IMR-90 (cell line): Measurements from ENCODE around the gene FHAD1. TPM values are rescaled to one million over a fixed set of nuclear protein-coding genes. Genes with fewer than 3 reads are reported as not detected.

Experiments
- ATAC-seq: fragments of 200-7000 bp; cut with Tn5 transposase; 2 replicates; pipeline ENCODE4 v1.9.1; 2020; ENCODE audit warnings: low read depth, mild to moderate bottlenecking, moderate library complexity
- BruUV-seq: library from RNA; stranded (reverse); fragments of 400-500 nt; replicated peaks from 2 replicates; lab custom pipeline; 2021; lab: Mats Ljungman, UMichigan
- CTCF ChIA-PET: fragments of 300-600 bp; formaldehyde crosslinking; extraction: SDS; loops from one replicate; lab custom pipeline; 2021; ENCODE audit warnings: antibody characterized with exemption; lab: Yijun Ruan, JAX
- POLR2A ChIA-PET: fragments of 300-600 bp; sonication (Branson Sonifier 250); formaldehyde crosslinking; loops from one replicate; lab custom pipeline; 2022; ENCODE audit warnings: antibody characterized with exemption; ENCODE audit not compliant: unreplicated experiment; lab: Charles Lee
- DNase-seq: peaks from one replicate; pipeline ENCODE4 v3.0.0; 2013
- H2AFZ ChIP-seq: replicated peaks from 2 replicates; pipeline ENCODE3; 2013; ENCODE audit warnings: low read length, mild to moderate bottlenecking; ENCODE audit not compliant: poor library complexity
- H2AK5ac ChIP-seq: 2 replicates; pipeline ENCODE4 v1.6.1; 2013; ENCODE audit warnings: low read depth, low read length, inconsistent platforms
- H2AK9ac ChIP-seq: replicated peaks from 2 replicates; pipeline ENCODE3; 2013; ENCODE audit warnings: mild to moderate bottlenecking, low read depth, low read length, moderate library complexity; ENCODE audit not compliant: poor library complexity
- H2BK120ac ChIP-seq: 2 replicates; pipeline ENCODE4 v1.6.1; 2013; ENCODE audit warnings: low read depth, low read length, inconsistent platforms
- H2BK15ac ChIP-seq: 3 replicates; pipeline ENCODE4 v1.6.1; 2013; ENCODE audit warnings: low read depth, low read length, inconsistent platforms
- H2BK20ac ChIP-seq: 2 replicates; pipeline ENCODE4 v1.6.1; 2013; ENCODE audit warnings: low read depth, mild to moderate bottlenecking, inconsistent platforms, low read length, moderate library complexity
- H2BK5ac ChIP-seq: 2 replicates; pipeline ENCODE4 v1.6.1; 2013; ENCODE audit warnings: mild to moderate bottlenecking, low read depth, low read length, inconsistent platforms; ENCODE audit not compliant: poor library complexity, severe bottlenecking
- H3K14ac ChIP-seq: replicated peaks from 2 replicates; pipeline ENCODE4 v1.6.1; 2013; ENCODE audit warnings: low read depth, low read length, inconsistent platforms
- H3K18ac ChIP-seq: 2 replicates; pipeline ENCODE4 v1.6.1; 2013; ENCODE audit warnings: low read depth, low read length, control low read depth
- H3K23ac ChIP-seq: 2 replicates; pipeline ENCODE4 v1.6.1; 2013; ENCODE audit warnings: low read depth, low read length, inconsistent platforms
- H3K27ac ChIP-seq: 2 replicates; pipeline ENCODE4 v1.5.1; 2013; ENCODE audit warnings: mild to moderate bottlenecking, control low read depth, low read length; ENCODE audit not compliant: insufficient read depth
- H3K27me3 ChIP-seq: 2 replicates; pipeline ENCODE4 v1.6.1; 2013; ENCODE audit warnings: low read length; ENCODE audit not compliant: control insufficient read depth, insufficient read depth
- H3K36me3 ChIP-seq: 2 replicates; pipeline ENCODE4 v1.6.1; 2013; ENCODE audit warnings: low read length, mixed read lengths; ENCODE audit not compliant: control insufficient read depth, insufficient read depth
- H3K4ac ChIP-seq: 2 replicates; pipeline ENCODE4 v1.6.1; 2013; ENCODE audit warnings: low read depth, low read length, inconsistent platforms
- H3K4me1 ChIP-seq: 2 replicates; pipeline ENCODE4 v1.6.1; 2013; ENCODE audit warnings: low read length, mixed read lengths; ENCODE audit not compliant: control insufficient read depth, insufficient read depth
- H3K4me2 ChIP-seq: 2 replicates; pipeline ENCODE4 v1.6.1; 2013; ENCODE audit warnings: low read depth, mild to moderate bottlenecking, control low read depth, low read length, moderate library complexity
- H3K4me3 ChIP-seq: 2 replicates; pipeline ENCODE4 v1.5.1; 2013; ENCODE audit warnings: low read depth, mild to moderate bottlenecking, control low read depth, low read length, moderate library complexity; ENCODE audit not compliant: insufficient read depth
- H3K56ac ChIP-seq: 2 replicates; pipeline ENCODE4 v1.6.1; 2013; ENCODE audit warnings: low read length, inconsistent platforms; ENCODE audit not compliant: insufficient read depth; ENCODE audit errors: extremely low read depth
- H3K79me1 ChIP-seq, 2 experiments: 2 replicates each; pipeline ENCODE4 v1.6.1; 2013; ENCODE audit warnings: low read length in 2 of 2, inconsistent platforms in 1 of 2, low read depth in 1 of 2
- H3K9ac ChIP-seq: 2 replicates; pipeline ENCODE4 v1.6.1; 2013; ENCODE audit warnings: low read depth, low read length, control low read depth
- H3K9me1 ChIP-seq: 2 replicates; pipeline ENCODE4 v1.6.1; 2013; ENCODE audit warnings: low read length, inconsistent platforms; ENCODE audit not compliant: insufficient read depth
- H3K9me3 ChIP-seq: 2 replicates; pipeline ENCODE4 v1.6.1; 2013; ENCODE audit warnings: low read length; ENCODE audit not compliant: control insufficient read depth, insufficient read depth
- H4K20me1 ChIP-seq: 2 replicates; pipeline ENCODE4 v1.6.1; 2013; ENCODE audit warnings: low read length, inconsistent platforms; ENCODE audit not compliant: insufficient read depth
- H4K5ac ChIP-seq: 2 replicates; pipeline ENCODE4 v1.6.1; 2013; ENCODE audit warnings: mild to moderate bottlenecking, low read depth, low read length, control low read depth
- H4K8ac ChIP-seq, 2 experiments: 2 replicates each; pipeline ENCODE4 v1.6.1; 2013; ENCODE audit warnings: low read depth in 2 of 2, low read length in 2 of 2, control low read depth in 1 of 2, inconsistent platforms in 1 of 2
- H4K91ac ChIP-seq: 2 replicates; pipeline ENCODE4 v1.6.1; 2013; ENCODE audit warnings: low read depth, low read length, inconsistent platforms; ENCODE audit not compliant: insufficient read depth
- BHLHE40 ChIP-seq: fragments of 150-350 bp; IDR thresholded peaks from 2 replicates; pipeline ENCODE4 v1.6.1; 2016; ENCODE audit warnings: mild to moderate bottlenecking, low read depth, low read length
- NFE2L2 ChIP-seq: fragments of 150-350 bp; IDR thresholded peaks from 2 replicates; pipeline ENCODE4 v1.6.1; 2016; ENCODE audit warnings: low read depth, mild to moderate bottlenecking, low read length
- WGBS, 2 experiments: methylation state at CpG; one replicate each; pipeline versions ENCODE4 v1.1.5 to v1.1.7; 2013; ENCODE audit warnings: missing lambda C conversion rate in 2 of 2; ENCODE audit not compliant: insufficient read length in 1 of 2; ENCODE audit errors: extremely low coverage in 2 of 2; 5-methylcytosine and 5-hydroxymethylcytosine counted together
- dilution Hi-C: fragments of 300-500 bp; cut with HindIII; formaldehyde crosslinking; loops from one replicate; pipeline ENCODE4 v1.14.3; 2018; ENCODE audit warnings: low sequenced_read_pairs; ENCODE audit not compliant: unreplicated experiment
- in situ Hi-C: fragments of 300-500 bp; cut with MboI; formaldehyde crosslinking; loops from 3 replicates; pipeline ENCODE4 v1.14.3; 2019; ENCODE audit warnings: low sequenced_read_pairs, inconsistent platforms, mixed read lengths
- intact Hi-C: fragments of 100-400 bp; cut with micrococcal nuclease; formaldehyde crosslinking; loops from 2 replicates; pipeline ENCODE4 v1.10.0; 2022
- polyA plus RNA-seq, 3 experiments: library from polyadenylated mRNA; depleted of rRNA; stranded (reverse); fragments of >200 nt; gene quantifications; 2 replicates each; pipeline ENCODE4 v1.2.3, GENCODE V29; 2012; ENCODE audit warnings: low replicate concordance in 1 of 3
- total RNA-seq: library from RNA; depleted of rRNA; stranded (reverse); fragments of >200 nt; gene quantifications from 2 replicates; pipeline ENCODE4 v1.2.3, GENCODE V29; 2012

The FHAD1 gene
- total and polyA plus RNA-seq, 2 of the 4 experiments (the other 2 are of a cell fraction): not detected

DNA sequence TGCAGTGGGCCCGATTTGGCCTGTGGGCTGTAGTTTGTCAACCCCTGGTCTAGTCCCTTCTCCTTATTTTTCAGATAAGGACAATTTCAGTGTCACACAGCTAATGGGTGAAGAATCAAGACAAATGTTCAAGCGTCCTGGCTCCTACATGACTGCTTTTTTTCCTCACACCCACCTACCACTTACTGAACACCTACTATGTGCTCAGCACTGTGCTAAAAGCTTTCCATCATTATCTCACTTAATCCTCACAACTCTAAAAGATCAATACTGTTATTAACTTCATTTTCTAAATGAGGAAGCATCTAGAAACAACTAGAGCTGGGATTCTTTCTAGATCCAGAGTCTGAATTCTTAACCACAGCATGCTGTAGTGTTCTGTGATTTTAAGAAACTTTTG is 94.2 kb downstream of the FHAD1 start:
- ATAC-seq: no peak
- dilution Hi-C loops: no loop called here
- Histone ChIP-seq H2BK120ac (peak overlapping the region; percentile 75), H3K27me3 (no peaks in the 10 kb centered on the region), H2BK15ac (peak overlapping the region; percentile 37; the same call in 1 of the 3 replicates), H2AK5ac (no peak overlapping the region), H3K23ac (no peak overlapping the region), H3K4me3 (no peak overlapping the region), H3K79me1 (no peaks in the 10 kb centered on the region), H2AFZ (no peak overlapping the region), H3K18ac (peak overlapping the region; percentile 17; the same call in 1 of the 2 replicates), H2AK9ac (no peak overlapping the region), H3K9ac (no peak overlapping the region), H4K5ac (no peak overlapping the region), H3K27ac (no peak overlapping the region), H3K36me3 (no peaks in the 10 kb centered on the region), H3K9me1 (peaks cover 14% of the 10 kb centered on the region; the same call in 1 of the 2 replicates), H2BK5ac (peak overlapping the region; percentile 52), H3K4me2 (no peak overlapping the region), H4K8ac (peak overlapping the region in 1 of 2 experiments; percentile 52; a peak in 1 of 4 replicates), H2BK20ac (peak overlapping the region; percentile 52), H4K91ac (no peak overlapping the region; the same call in 1 of the 2 replicates), H3K14ac (peak overlapping the region; percentile 55; the same call in 1 of the 2 replicates), H3K4ac (no peak overlapping the region), H3K9me3 (0 out of 2 replicates have a peak, but pooled peaks cover 2% of the 10 kb centered on the region), H4K20me1 (no peaks in the 10 kb centered on the region), H3K4me1 (peaks cover 12% of the 10 kb centered on the region), H3K56ac (no peak overlapping the region)
- BruUV-seq: no TSS peak
- intact Hi-C loops: no loop called here
- no peak for DNase-seq
- no CpG with 5 or more reads among the region's 2 CpGs for WGBS, 2 experiments
- TF ChIP-seq BHLHE40: no peak
- TF ChIP-seq NFE2L2: no peak
- POLR2A ChIA-PET: no interaction called here
- in situ Hi-C loops: loop anchor here (5.0 kb wide), 1 partner anchor 71 kb away; no protein-coding TSS in a partner anchor
- CTCF ChIA-PET: interaction anchor here (0.8 to 1.3 kb wide), 2 partner anchors 12 to 18 kb away, joined by 3 to 6 read pairs; no protein-coding TSS in a partner anchor
